Activated CD4-positive, alpha-beta T cell treated with anti-CD3 and anti-CD28 coated beads, Interleukin-2, amount 10 ng/mL, durations not matched to agents 24 days and 14 days (primary cell): ENCODE measurements around the gene RSPH3. TPM values are rescaled to one million over a fixed set of nuclear protein-coding genes. Genes with fewer than 3 reads are reported as not detected.

ENCODE experiments used
- DNase-seq: peaks from one replicate; pipeline ENCODE4 v3.0.0; 2022
- H3K27ac Mint-ChIP-seq: one replicate; pipeline ENCODE4 v1.8.0; 2022; ENCODE audit warnings: mild to moderate bottlenecking, mixed read lengths
- H3K27me3 Mint-ChIP-seq: one replicate; pipeline ENCODE4 v1.8.0; 2022; ENCODE audit warnings: mixed read lengths
- H3K36me3 Mint-ChIP-seq: one replicate; pipeline ENCODE4 v1.8.0; 2022; ENCODE audit warnings: low read depth, mild to moderate bottlenecking, mixed read lengths
- H3K4me1 Mint-ChIP-seq: one replicate; pipeline ENCODE4 v1.8.0; 2021; ENCODE audit warnings: mixed read lengths
- H3K4me3 Mint-ChIP-seq: one replicate; pipeline ENCODE4 v1.8.0; 2022; ENCODE audit warnings: mild to moderate bottlenecking, moderate library complexity, mixed read lengths
- H3K9me3 Mint-ChIP-seq: one replicate; pipeline ENCODE4 v1.8.0; 2021; ENCODE audit warnings: mixed read lengths
- intact Hi-C: fragments of 100-400 bp; cut with micrococcal nuclease; formaldehyde crosslinking; loops from one replicate; pipeline ENCODE4 v1.15.1; 2023
- total RNA-seq: library from RNA; stranded (reverse); gene quantifications from 2 replicates; pipeline ENCODE4 v1.2.3, GENCODE V29; 2022

The RSPH3 gene
- total RNA-seq, 1 donor from 2014 or later: 5.1 TPM

DNA sequence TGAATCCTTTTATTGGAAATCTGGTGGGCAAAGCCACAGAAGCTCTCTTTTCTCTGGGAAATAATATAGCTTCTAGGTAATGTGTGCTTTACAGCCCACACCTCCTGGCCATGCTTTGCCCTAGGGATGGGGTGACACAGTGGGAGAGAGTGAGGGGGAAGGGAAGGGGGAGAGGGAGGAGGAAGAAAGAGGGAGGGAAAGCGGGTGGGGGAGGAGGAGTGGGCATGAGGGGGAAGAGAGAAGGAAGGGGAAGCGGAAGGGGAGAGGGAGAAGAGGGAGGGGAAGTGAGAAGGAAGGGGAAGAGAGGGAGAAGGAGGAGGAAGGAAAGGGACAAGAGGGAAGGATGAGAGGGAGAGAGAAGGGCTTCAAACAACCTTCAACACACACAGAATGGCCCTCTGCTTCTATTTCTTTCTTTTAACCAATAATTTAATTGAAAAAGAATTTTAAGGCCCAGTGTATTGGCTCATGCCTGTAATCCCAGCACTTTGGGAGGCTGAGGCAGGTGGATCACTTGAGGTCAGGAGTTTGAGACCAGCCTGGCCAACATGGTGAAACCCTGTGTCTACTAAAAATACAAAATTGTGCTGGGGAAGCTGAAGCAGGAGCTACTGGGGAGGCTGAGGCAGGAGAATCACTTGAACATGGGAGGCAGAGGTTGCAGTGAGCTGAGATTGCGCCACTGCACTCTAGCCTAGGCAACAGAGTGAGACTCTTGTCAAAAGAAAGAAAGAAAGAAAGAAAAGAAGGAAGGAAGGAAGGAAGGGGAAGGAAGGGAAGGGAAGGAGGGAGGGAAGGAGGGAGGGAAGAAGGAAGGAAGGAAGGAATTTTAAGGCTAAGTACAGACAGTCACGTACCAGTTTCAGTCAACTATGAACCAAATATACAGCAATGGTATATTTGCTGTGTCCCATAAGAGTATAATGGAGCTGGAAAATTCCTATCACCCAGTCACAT lies 75.2 kb downstream of the RSPH3 start:
- Mint-ChIP-seq H3K4me1 (peaks cover 3% of the 10 kb centered on the region), H3K4me3 (no peak overlapping the region), H3K27me3 (peaks cover 3% of the 10 kb centered on the region), H3K9me3 (peaks cover 4% of the 10 kb centered on the region), H3K36me3 (no peaks in the 10 kb centered on the region), H3K27ac (no peak overlapping the region)
- intact Hi-C loops: no loop called here
- DNase-seq: no peak

DNA sequence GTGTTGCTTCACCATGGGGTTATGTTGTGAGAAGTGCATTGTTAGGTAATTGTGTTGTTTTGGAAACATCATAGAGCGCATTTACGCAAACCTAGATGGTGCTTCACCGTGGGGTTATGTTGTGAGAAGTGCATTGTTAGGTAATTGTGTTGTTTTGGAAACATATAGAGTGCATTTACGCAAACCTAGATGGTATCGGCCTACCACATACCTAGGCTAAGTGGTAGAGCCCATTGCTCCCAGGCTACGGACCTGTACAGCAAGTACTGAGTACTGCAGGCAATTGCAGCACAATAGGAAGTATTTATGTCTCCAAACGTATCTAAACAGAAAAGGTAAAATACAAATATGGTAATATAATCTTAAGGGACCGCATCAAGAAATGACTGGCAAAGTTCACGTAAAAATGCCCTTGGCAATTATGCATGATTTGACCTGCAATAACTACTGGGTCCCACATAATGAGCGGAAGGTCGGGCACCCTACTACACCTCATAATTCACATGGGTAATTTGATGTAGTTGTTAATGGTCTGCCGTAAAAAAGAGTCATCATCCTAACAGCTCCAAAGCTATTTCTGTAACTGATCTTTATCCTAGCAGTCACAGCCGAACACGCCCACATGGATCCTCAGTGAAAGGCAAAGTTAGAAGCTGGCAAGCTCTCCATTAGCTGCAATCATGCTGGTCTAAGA lies 76.0 kb downstream of the RSPH3 start:
- Mint-ChIP-seq H3K27me3 (peaks cover 3% of the 10 kb centered on the region), H3K4me1 (peaks cover 3% of the 10 kb centered on the region), H3K27ac (no peak overlapping the region), H3K4me3 (no peak overlapping the region), H3K9me3 (peaks cover 4% of the 10 kb centered on the region), H3K36me3 (no peaks in the 10 kb centered on the region)
- no peak for DNase-seq
- intact Hi-C loops: no loop called here

Other genes starting within 250 kb of the RSPH3 start
- 204 and 215 TPM in 2 replicates for gene EZR, start 180.8 kb downstream of the RSPH3 start, total RNA-seq
- 183 and 187 TPM in 2 replicates for gene TAGAP, start 44.8 kb upstream of the RSPH3 start, total RNA-seq
- gene FNDC1, start 169.2 kb upstream of the RSPH3 start, total RNA-seq: not detected in 2 replicates